Thyroid gland (tissue), 4 donors: Measurements from ENCODE around the gene HAND1.

Experiments used
- POLR2A ChIP-seq, 2 donors: fragments of 450-650 bp; IDR thresholded peaks; one replicate each; pipeline ENCODE4 v1.6.1; 2017; ENCODE audit warnings: antibody characterized with exemption in 2 of 2, mild to moderate bottlenecking in 2 of 2, moderate library complexity in 1 of 2
- TF ChIP-seq, protein P1 (sequence below), 6 experiments: fragments of 200-600 bp in 3 of 6; fragments of 450-650 bp in 3 of 6; sonication (generic) in 3 of 6; IDR thresholded peaks; one replicate each; pipeline ENCODE4 v1.5.1; 2016 to 2019; ENCODE audit warnings: antibody characterized with exemption in 6 of 6, mild to moderate bottlenecking in 2 of 6, inconsistent platforms in 1 of 6, moderate library complexity in 1 of 6

DNA sequence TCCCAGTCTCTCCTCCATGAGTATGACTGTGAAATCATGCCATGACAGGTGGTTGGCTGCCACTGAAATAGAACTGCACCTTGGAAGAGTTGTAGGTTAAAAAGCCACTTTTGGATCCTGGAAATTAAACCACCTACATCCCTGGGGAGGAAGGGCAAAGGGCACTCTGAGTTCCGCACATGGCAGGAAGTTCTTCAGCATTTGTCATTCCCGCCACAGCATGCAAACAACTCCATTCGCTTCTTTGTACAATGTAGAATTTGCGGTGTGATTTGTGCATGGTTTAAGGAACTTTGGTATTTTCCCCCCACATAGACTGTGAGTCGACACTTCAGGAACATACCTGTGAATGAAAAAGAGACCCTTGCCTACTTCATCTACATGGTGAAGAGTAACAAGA lies 22.4 kb downstream of the HAND1 start:
- TF ChIP-seq, protein P1, sequence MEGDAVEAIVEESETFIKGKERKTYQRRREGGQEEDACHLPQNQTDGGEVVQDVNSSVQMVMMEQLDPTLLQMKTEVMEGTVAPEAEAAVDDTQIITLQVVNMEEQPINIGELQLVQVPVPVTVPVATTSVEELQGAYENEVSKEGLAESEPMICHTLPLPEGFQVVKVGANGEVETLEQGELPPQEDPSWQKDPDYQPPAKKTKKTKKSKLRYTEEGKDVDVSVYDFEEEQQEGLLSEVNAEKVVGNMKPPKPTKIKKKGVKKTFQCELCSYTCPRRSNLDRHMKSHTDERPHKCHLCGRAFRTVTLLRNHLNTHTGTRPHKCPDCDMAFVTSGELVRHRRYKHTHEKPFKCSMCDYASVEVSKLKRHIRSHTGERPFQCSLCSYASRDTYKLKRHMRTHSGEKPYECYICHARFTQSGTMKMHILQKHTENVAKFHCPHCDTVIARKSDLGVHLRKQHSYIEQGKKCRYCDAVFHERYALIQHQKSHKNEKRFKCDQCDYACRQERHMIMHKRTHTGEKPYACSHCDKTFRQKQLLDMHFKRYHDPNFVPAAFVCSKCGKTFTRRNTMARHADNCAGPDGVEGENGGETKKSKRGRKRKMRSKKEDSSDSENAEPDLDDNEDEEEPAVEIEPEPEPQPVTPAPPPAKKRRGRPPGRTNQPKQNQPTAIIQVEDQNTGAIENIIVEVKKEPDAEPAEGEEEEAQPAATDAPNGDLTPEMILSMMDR (IDR thresholded peaks at IDR 0.05): no peak
- no peak for TF ChIP-seq POLR2A (IDR thresholded peaks at IDR 0.05)
